Glomerular visceral epithelial cell (primary cell): ENCODE measurements around the gene MICAL2.

Source experiments
- DNase-seq: peaks from one replicate; pipeline ENCODE4 v3.0.0-alpha.2; 2016; ENCODE audit errors: extremely low spot score

MICAL2 gene

GRCh38 chr11:12286606-12287005, 176.2 kb downstream of the MICAL2 start:
- no peak for DNase-seq

GRCh38 chr11:12287009-12287373, 176.6 kb downstream of the MICAL2 start:
- DNase-seq, result peak; percentile 94

GRCh38 chr11:12287374-12288211, 177.2 kb downstream of the MICAL2 start:
- DNase-seq, result peak; percentile 93

- DNase-seq, result peak; percentile 87
These were observed 178.0 kb downstream of the MICAL2 start for GRCh38 chr11:12288212-12288930.

- no peak for DNase-seq
These were observed 178.7 kb downstream of the MICAL2 start for GRCh38 chr11:12288931-12289666.

GRCh38 chr11:12289667-12290476, 179.5 kb downstream of the MICAL2 start:
- DNase-seq, result no peak

- no peak for DNase-seq
These were observed 180.1 kb downstream of the MICAL2 start for GRCh38 chr11:12290477-12290922.

GRCh38 chr11:12291313-12291712, 180.9 kb downstream of the MICAL2 start:
- no peak for DNase-seq

- no peak for DNase-seq
These were observed 181.4 kb downstream of the MICAL2 start for GRCh38 chr11:12291766-12292165.

GRCh38 chr11:12292766-12293165, 182.4 kb downstream of the MICAL2 start:
- DNase-seq, result no peak

- no peak for DNase-seq
These were observed 183.1 kb downstream of the MICAL2 start for GRCh38 chr11:12293486-12293885.

- no peak for DNase-seq
These were observed 184.2 kb downstream of the MICAL2 start for GRCh38 chr11:12294613-12295012.

GRCh38 chr11:12295943-12296342, 185.6 kb downstream of the MICAL2 start:
- DNase-seq, result no peak

GRCh38 chr11:12298610-12299009, 188.2 kb downstream of the MICAL2 start:
- DNase-seq, result no peak

- DNase-seq, result no peak
These were observed 191.0 kb downstream of the MICAL2 start for GRCh38 chr11:12301379-12301778.

- no peak for DNase-seq
These were observed 193.2 kb downstream of the MICAL2 start for GRCh38 chr11:12303421-12304149.

- no peak for DNase-seq
These were observed 196.4 kb downstream of the MICAL2 start for GRCh38 chr11:12306830-12307229.

- DNase-seq, result no peak
These were observed 201.7 kb downstream of the MICAL2 start for GRCh38 chr11:12312132-12312531.
